ENCODE measurements around the gene DMD. TPM values are rescaled to one million over a fixed set of nuclear protein-coding genes. Genes with fewer than 3 reads are reported as not detected.

The DMD gene
- total RNA-seq, 1 donor from 2014 or later, result 30.6 TPM

DNA sequence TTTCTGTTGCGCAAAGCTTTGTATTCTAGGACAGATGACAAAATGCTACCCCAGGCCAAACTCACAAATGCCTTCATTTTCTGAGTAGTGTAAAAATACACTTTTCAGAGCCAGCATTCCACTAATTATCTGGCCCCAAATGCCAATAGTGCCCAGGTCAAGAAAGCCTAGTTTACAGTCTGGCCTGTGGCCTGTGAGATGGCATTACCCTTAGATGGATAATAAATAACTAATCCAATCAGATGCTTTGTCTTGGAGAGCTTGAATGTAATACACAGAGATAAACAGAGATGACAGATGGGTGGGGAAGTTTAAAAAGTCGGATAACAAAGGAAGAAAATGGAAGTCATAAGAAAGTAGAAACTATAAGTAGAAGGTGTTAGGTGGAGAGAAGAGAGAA, 1874.9 kb downstream of the DMD start:
- no peak overlapping the region for H3K27ac ChIP-seq
- TF ChIP-seq EZH2 (IDR thresholded peaks at IDR 0.05) (no peak), EZH2phosphoT487 (IDR thresholded peaks at IDR 0.05) (no peak)
- TF ChIP-seq, protein P1, sequence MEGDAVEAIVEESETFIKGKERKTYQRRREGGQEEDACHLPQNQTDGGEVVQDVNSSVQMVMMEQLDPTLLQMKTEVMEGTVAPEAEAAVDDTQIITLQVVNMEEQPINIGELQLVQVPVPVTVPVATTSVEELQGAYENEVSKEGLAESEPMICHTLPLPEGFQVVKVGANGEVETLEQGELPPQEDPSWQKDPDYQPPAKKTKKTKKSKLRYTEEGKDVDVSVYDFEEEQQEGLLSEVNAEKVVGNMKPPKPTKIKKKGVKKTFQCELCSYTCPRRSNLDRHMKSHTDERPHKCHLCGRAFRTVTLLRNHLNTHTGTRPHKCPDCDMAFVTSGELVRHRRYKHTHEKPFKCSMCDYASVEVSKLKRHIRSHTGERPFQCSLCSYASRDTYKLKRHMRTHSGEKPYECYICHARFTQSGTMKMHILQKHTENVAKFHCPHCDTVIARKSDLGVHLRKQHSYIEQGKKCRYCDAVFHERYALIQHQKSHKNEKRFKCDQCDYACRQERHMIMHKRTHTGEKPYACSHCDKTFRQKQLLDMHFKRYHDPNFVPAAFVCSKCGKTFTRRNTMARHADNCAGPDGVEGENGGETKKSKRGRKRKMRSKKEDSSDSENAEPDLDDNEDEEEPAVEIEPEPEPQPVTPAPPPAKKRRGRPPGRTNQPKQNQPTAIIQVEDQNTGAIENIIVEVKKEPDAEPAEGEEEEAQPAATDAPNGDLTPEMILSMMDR (IDR thresholded peaks at IDR 0.05), result no peak
- no peaks in the 10 kb centered on the region for H3K36me3 ChIP-seq
- Mint-ChIP-seq H3K4me1 (no peaks in the 10 kb centered on the region), H3K27ac (no peak overlapping the region), H3K36me3 (no peaks in the 10 kb centered on the region), H3K9me3 (no peaks in the 10 kb centered on the region), H3K4me3 (no peak overlapping the region), H3K27me3 (ENCODE audit: insufficient read depth, low read depth) (peaks cover 2% of the 10 kb centered on the region)
- no peaks in the 10 kb centered on the region for H3K9me3 ChIP-seq (ENCODE audit: low read depth)
- no peaks in the 10 kb centered on the region for H4K20me1 ChIP-seq (ENCODE audit: low read depth)
- H3K79me2 ChIP-seq (ENCODE audit: low read depth), result no peaks in the 10 kb centered on the region
- no peak overlapping the region for H3K9ac ChIP-seq
- H3K4me1 ChIP-seq, result no peaks in the 10 kb centered on the region
- no peak overlapping the region for H2AFZ ChIP-seq (replicated peaks)
- no peaks in the 10 kb centered on the region for H3K27me3 ChIP-seq
- no peak overlapping the region for H3K4me2 ChIP-seq
- no peaks in the 10 kb centered on the region for H3F3A ChIP-seq (ENCODE audit: low read depth)
- H3K4me3 ChIP-seq, result no peak overlapping the region
- DNase-seq (ENCODE audit: low spot score), result no peak

DNA sequence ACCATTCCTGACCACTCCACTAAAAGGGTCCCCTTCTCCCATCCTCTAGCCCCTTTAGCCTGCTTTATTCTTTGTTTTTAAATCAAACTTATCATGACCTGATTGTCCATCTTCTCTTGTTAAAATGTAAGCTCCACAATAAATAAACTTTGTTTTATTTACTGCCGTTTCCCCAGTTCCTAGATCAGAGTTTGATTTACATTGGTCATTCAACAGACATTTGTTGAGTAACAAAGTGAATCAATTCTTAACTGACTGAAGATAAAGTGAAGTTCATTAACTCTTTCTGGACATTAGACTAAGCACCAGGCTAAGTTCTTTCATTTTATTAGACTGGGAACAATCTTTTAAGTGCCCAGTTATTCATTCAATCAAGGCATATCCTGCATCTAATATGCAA, 1876.4 kb downstream of the DMD start:
- H3K4me2 ChIP-seq, result no peak overlapping the region
- H4K20me1 ChIP-seq (ENCODE audit: low read depth), result no peaks in the 10 kb centered on the region
- Mint-ChIP-seq H3K9me3 (no peaks in the 10 kb centered on the region), H3K36me3 (no peaks in the 10 kb centered on the region), H3K27ac (no peak overlapping the region), H3K27me3 (ENCODE audit: insufficient read depth, low read depth) (peaks cover 2% of the 10 kb centered on the region), H3K4me3 (no peak overlapping the region), H3K4me1 (no peaks in the 10 kb centered on the region)
- H3K4me3 ChIP-seq, result no peak overlapping the region
- no peaks in the 10 kb centered on the region for H3K79me2 ChIP-seq (ENCODE audit: low read depth)
- no peaks in the 10 kb centered on the region for H3F3A ChIP-seq (ENCODE audit: low read depth)
- H3K36me3 ChIP-seq, result no peaks in the 10 kb centered on the region
- no peak overlapping the region for H3K9ac ChIP-seq
- H3K27me3 ChIP-seq, result no peaks in the 10 kb centered on the region
- TF ChIP-seq, protein P1 (IDR thresholded peaks at IDR 0.05), result no peak
- TF ChIP-seq EZH2 (IDR thresholded peaks at IDR 0.05), result no peak
- TF ChIP-seq EZH2phosphoT487 (IDR thresholded peaks at IDR 0.05), result no peak
- no peaks in the 10 kb centered on the region for H3K4me1 ChIP-seq
- H3K9me3 ChIP-seq (ENCODE audit: low read depth), result no peaks in the 10 kb centered on the region
- H2AFZ ChIP-seq (replicated peaks), result no peak overlapping the region
- H3K27ac ChIP-seq, result no peak overlapping the region
- DNase-seq (ENCODE audit: low spot score), result no peak

DNA sequence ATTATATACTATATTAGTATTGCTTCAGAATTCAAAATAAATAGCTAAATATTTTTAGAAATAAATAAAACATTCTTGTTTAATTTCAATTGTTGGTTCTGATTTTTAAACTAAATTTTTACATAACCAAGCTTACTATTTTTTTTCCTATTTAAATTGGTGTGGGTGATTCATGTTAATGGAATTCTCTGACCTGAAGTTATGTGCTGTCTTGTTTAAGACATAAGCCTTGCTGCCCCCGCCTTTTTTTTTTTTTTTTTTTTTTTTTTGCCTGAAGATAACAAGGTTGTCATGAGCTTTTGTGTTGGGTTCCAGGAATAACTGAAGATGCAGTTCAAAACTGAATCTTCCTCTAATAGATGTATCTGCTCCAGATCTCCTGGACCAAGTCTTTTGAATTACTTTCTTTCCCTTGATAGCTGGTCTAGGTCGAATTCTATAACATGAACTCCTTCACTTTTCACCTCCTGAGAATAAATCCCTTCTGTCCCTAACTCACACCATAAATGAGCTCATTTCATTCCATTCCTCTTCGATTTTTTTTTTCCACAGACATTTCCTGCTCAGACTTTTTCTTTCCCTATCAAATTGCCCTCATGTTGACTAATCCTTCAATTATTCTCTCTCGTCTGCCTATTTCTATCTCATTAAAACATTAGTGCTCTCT, 1878.1 kb downstream of the DMD start:
- Histone ChIP-seq H3K9ac (no peak overlapping the region), H3K4me2 (no peak overlapping the region), H3K4me1 (no peaks in the 10 kb centered on the region), H3K4me3 (no peak overlapping the region), H3K9me3 (ENCODE audit: low read depth) (no peaks in the 10 kb centered on the region), H4K20me1 (ENCODE audit: low read depth) (no peaks in the 10 kb centered on the region), H3F3A (ENCODE audit: low read depth) (no peaks in the 10 kb centered on the region), H2AFZ (replicated peaks) (no peak overlapping the region), H3K79me2 (ENCODE audit: low read depth) (no peaks in the 10 kb centered on the region), H3K27ac (no peak overlapping the region), H3K27me3 (no peaks in the 10 kb centered on the region), H3K36me3 (no peaks in the 10 kb centered on the region)
- no peak for DNase-seq (ENCODE audit: low spot score)
- Mint-ChIP-seq H3K36me3 (no peaks in the 10 kb centered on the region), H3K9me3 (no peaks in the 10 kb centered on the region), H3K4me1 (no peaks in the 10 kb centered on the region), H3K4me3 (no peak overlapping the region), H3K27me3 (ENCODE audit: insufficient read depth, low read depth) (peaks cover 2% of the 10 kb centered on the region), H3K27ac (no peak overlapping the region)
- TF ChIP-seq EZH2 (IDR thresholded peaks at IDR 0.05), result no peak
- TF ChIP-seq, protein P1 (IDR thresholded peaks at IDR 0.05), result no peak

All from neural progenitor cell (in vitro differentiated cells).